Cardiac septum (tissue), 1 donor: ENCODE measurements around the gene ENHO. TPM values are rescaled to one million over a fixed set of nuclear protein-coding genes. Genes with fewer than 3 reads are reported as not detected.
A peak's percentile ranks its signal among the peaks of the same experiment; 100 is the strongest.

Source experiments
- DNase-seq: peaks from one replicate; pipeline ENCODE4 v3.0.0-alpha.2; 2020; ENCODE audit warnings: low spot score
- intact Hi-C: fragments of 100-400 bp; cut with DNase I; formaldehyde crosslinking; loops from one replicate; pipeline ENCODE4 v1.14.0; 2022
- long read RNA-seq: library from polyadenylated mRNA; unstranded; transcript quantifications from one replicate; pipeline ENCODE4 v2.0.0, GENCODE V29; 2021
- total RNA-seq: library from RNA; stranded (reverse); fragmentation: NEBNext Ultra II Directional; extraction: Animal tissue kit (Norgen Biotek cat#: 25700); gene quantifications from one replicate; pipeline ENCODE4 v1.2.1, GENCODE V29; 2021
- donor health status: DM: no; HTN: no; CAD: no.

ENHO gene
- total RNA-seq: 1.3 TPM
- long read RNA-seq, partial matches to known transcripts: 0 of 1 reads
- long read RNA-seq, other reads (novel, unspliced or antisense): 0 of 1 reads

DNA sequence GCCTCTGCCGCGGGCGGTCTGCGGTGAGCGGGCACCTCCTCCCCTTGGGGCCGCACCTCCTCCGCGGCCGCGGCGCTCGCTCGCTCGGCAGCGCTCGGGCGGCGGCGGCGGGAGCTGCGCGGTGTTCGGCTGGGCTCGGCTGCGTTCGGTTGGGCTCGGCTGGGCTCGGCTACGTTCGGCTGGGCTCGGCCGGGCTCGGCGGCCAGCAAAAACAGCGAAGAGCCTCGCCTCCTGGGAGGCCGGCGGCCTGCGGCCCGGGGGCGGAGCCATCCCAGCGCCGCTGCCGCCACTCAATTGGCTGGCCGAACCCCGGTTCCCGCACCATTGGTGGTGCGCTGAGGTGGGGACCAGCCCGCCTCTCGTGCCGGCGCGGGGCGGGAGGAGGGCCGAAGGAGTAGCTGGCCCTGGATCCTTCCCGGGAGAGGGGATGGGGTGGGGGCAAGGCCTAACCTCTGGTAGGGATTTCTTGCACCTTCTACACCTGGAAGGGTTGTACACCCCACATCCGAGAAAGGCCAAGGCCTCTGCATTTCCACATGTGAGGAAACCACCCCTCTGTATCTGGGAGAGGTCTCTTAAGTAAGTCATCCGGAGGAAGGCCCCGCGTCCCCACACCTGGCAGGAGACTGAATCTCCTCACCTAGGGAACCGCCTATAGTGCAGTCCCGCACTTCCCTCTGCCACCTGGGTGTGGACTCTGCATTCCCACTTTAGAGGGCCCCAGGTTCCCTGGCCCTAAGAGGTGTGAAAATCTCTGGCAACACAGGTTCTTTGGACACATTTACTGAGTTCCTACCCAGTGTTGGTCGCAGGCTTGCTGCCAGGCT, at the start of gene ENHO:
TSS of gene ENHO (minus strand) at position 20 of the 827 bp plus-strand sequence. CDS start 1,295 bp downstream, outside the sequence.
- peak; percentile 93 for DNase-seq
- intact Hi-C loops: no loop called here

GRCh38 chr9:34572092-34572491, 49.3 kb upstream of the ENHO start:
- intact Hi-C loops: no loop called here
- DNase-seq: no peak

DNA sequence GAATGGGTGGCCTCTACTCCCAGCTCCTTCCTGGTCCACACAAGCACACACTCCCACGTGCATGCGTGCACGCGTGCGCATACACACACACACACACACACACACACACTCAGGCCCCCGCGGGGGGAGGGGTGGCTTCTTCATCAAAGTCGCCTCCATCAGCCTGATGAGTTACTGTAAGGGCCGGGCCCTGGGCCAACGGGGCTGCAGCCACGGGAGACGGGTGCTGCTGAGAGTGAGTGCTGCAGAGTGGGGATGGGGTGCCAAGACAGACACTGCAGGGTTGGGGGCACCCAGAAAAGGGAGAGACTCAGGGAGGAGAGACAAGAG, 48.7 kb upstream of the ENHO start:
- intact Hi-C loops: no loop called here
- DNase-seq: no peak

DNA sequence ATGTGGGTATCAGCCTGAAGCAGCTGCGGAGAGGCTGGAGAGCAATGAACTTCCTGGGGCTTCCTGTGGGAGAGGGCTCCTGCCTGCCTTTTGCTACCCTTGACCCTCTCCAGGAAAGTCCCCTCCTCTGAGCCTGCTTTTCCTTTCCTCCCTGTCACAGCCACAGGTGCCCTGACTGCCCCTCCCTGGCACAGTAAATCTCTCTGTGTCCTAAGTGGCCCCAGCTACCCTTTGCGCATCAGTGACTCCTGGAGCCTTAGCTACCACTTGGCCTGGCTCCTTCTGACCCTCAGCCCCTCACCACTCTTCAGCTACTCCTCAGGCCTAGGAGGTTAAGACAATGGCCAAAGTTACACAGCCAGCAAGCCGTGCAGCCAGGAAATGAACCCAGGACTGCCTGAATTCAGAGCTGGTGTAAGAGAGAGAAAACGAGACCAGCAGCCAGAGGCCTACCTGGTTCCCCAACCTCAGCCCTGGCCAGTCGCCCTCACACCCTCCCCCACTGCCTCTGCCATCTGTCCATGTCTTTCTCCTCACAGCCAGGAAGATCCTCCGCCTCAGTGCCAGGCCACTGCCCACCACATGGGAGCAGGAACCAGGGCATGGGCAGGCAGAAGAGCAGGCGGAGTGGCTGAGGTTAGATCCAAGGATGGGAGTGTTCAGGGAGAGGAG, 48.2 kb upstream of the ENHO start:
- no peak for DNase-seq

DNA sequence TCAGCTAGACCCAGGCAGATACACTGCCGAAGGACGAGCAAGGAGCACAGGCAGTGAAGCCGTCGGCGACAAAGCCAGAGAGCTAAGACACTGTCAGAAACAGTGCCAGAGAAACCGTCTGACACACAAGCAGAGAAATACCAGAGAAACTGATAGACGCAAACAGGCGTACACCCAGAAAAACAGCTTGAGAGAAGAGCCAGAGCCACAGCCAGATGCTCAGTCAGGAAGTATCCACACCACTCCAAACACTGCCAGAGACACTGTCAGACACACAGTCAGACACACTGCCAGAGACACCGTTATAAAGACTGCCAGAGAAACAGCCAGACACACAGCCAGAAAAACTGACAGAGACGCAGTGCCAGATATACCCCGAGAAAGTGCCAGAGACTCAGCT, 47.6 kb upstream of the ENHO start:
- intact Hi-C loops: no loop called here
- no peak for DNase-seq

More for the DNA sequence above, 48.2 kb upstream of the ENHO start:
- intact Hi-C loops: no loop called here

- intact Hi-C loops: no loop called here
- DNase-seq: no peak
These were observed 46.0 kb upstream of the ENHO start for GRCh38 chr9:34568774-34569173.

GRCh38 chr9:34568133-34568532, 45.3 kb upstream of the ENHO start:
- intact Hi-C loops: no loop called here
- no peak for DNase-seq

GRCh38 chr9:34566972-34567371, 44.2 kb upstream of the ENHO start:
- DNase-seq: no peak
- intact Hi-C loops: no loop called here

GRCh38 chr9:34566322-34566721, 43.5 kb upstream of the ENHO start:
- no peak for DNase-seq
- intact Hi-C loops: no loop called here

DNA sequence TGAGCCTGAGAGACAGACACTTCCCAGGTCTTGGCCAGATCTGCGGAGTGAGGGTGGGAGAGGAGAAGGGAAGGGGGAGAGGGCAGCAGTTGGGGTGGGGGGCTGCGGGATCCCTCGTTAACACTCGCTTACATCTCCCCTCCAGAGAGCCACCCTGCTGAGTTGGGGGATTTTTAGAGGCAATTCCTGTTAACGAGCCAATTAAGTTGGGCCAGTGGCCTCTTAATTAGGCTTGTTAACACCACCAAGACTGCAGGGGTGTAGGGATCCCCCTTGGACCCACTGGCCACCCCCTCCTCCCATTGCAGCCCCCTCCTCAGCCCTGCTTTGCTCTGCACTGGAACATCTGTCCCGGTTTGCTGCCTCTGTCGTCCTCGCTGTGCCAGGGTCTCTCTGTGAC, 43.1 kb upstream of the ENHO start:
- no peak for DNase-seq

DNA sequence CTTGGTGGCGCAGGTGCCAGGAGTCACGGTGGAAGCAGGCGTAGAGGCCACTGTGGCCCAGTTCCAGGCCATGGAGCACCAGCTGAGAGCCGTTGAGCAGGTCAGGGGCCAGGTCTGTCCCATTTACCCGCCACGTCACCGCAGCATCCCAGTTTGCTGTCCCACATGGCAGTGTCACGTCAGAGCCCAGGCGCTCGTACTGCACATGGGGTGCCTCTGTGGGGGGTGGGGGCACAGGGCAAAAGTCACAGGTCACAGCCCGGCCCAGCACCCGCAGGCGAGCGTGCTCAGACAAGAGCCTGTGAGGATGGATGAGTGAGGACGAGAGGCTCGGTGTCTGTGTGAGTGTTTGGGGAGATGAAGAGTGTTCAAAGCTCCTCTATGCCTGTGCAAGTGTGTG, 41.8 kb upstream of the ENHO start:
- no peak for DNase-seq
- intact Hi-C loops: no loop called here

More for the DNA sequence above, 43.1 kb upstream of the ENHO start:
- intact Hi-C loops: no loop called here

GRCh38 chr9:34563262-34563661, 40.5 kb upstream of the ENHO start:
- DNase-seq: no peak

GRCh38 chr9:34562135-34562745, 39.5 kb upstream of the ENHO start:
- DNase-seq: no peak
- intact Hi-C loops: no loop called here

More at GRCh38 chr9:34563262-34563661, 40.5 kb upstream of the ENHO start:
- intact Hi-C loops: no loop called here

DNA sequence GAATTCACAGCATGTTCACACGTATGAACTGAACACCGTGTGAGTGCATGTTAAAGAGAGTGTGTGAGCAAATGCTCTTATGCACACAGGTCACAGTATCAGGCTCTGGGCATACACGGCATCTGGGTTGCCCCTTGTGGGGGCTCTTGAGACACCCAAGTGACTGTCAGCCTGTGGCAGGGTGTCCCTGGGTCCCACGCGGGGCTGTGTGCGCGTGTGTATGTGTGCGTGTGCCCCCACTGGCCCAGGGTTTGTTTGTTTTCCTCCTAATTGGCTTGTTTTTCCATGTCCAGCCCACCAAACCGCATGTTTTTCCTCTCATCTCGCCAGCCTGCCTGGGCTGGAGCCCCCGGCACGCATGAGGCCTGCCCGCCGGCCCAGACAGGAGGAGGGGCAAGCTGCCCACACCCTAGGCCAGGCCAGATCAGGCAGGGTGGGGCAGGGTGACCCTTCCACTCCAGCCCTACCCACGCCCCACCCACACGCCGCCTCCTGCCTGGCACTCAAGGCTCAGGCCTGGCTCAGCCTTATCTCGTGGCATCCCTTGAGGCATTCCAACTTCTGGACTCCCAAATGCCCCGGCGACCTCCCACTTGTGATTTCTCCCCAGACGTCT, 37.9 kb upstream of the ENHO start:
- intact Hi-C loops: no loop called here
- no peak for DNase-seq

- DNase-seq: no peak
- intact Hi-C loops: no loop called here
These were observed 37.0 kb upstream of the ENHO start for GRCh38 chr9:34559624-34560455.

DNA sequence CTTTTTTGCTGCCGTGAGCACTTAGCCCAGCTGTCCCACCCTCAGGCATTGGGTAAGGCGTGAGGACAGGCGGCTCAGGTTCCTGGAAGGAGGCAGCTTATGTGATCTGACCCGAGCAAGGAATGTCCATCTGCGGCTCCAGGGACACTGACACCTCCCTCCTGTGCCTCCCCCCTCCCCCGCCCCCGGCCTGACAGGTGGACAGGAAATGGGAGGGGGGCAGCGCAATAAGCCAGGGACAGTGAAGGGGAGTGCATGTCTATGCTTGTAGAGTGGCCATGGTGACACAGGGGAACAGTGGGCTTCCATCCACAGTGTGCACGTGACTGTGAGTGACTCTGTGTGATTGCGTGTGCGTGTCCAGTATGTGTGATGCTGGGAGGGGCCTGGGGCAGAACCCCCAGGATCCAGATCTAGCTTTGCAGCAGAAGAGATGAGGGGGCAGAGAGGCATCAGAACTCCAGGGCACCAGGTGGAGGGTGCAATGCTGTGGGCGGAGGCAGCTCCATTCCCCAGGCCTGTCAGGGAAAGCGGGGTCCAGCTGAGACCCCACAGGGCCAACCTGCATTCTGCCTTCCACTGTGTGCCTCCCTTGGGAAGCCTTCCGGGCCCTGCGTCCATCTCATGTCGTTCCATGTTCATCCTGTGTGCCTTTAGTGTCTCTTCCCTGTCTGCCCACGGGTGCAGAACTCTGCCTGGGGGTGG, 36.3 kb upstream of the ENHO start:
- no peak for DNase-seq
- intact Hi-C loops: no loop called here

- intact Hi-C loops: no loop called here
- DNase-seq: no peak
These were observed 35.6 kb upstream of the ENHO start for GRCh38 chr9:34558364-34558763.

GRCh38 chr9:34557426-34558321, 34.9 kb upstream of the ENHO start:
- DNase-seq: no peak
- intact Hi-C loops: no loop called here
